Muscle layer of colon (tissue), 2 donors: ENCODE data around the gene SH3GL3.

Source experiments
- H3K27ac ChIP-seq: one replicate; pipeline ENCODE4 v1.7.0; 2013; ENCODE audit warnings: low read depth, mild to moderate bottlenecking, low read length, moderate library complexity
- H3K27me3 ChIP-seq, 2 donors: one replicate each; pipeline ENCODE4 v1.7.0; 2013; ENCODE audit warnings: low read length in 2 of 2, mild to moderate bottlenecking in 2 of 2; ENCODE audit not compliant: insufficient read depth in 2 of 2, control insufficient read depth in 1 of 2
- H3K36me3 ChIP-seq: one replicate; pipeline ENCODE4 v1.7.0; 2013; ENCODE audit warnings: mild to moderate bottlenecking, low read length; ENCODE audit not compliant: insufficient read depth
- H3K4me1 ChIP-seq: one replicate; pipeline ENCODE4 v1.7.0; 2013; ENCODE audit warnings: mild to moderate bottlenecking, low read length; ENCODE audit not compliant: insufficient read depth
- H3K4me3 ChIP-seq, 2 donors: one replicate each; pipeline ENCODE4 v1.7.0; 2013; ENCODE audit warnings: low read length in 2 of 2, low read depth in 1 of 2, mild to moderate bottlenecking in 1 of 2, moderate library complexity in 1 of 2
- H3K9ac ChIP-seq: one replicate; pipeline ENCODE4 v1.7.0; 2013; ENCODE audit warnings: low read length
- H3K9me3 ChIP-seq: one replicate; pipeline ENCODE4 v1.7.0; 2013; ENCODE audit warnings: mild to moderate bottlenecking, low read length
- donor health status: abdominal sarcoma.
- donor health status: Adenocarcinoma of cecum.

The SH3GL3 gene

GRCh38 chr15:83549623-83550022, 102.5 kb downstream of the SH3GL3 start:
- Histone ChIP-seq H3K27ac (no peak overlapping the region), H3K4me1 (no peaks in the 10 kb centered on the region), H3K9me3 (no peaks in the 10 kb centered on the region), H3K9ac (no peak overlapping the region), H3K4me3 (no peak overlapping the region), H3K27me3 (no peaks in the 10 kb centered on the region), H3K36me3 (no peaks in the 10 kb centered on the region)

- Histone ChIP-seq H3K9me3 (no peaks in the 10 kb centered on the region), H3K4me3 (no peak overlapping the region), H3K36me3 (no peaks in the 10 kb centered on the region), H3K9ac (no peak overlapping the region), H3K4me1 (no peaks in the 10 kb centered on the region), H3K27ac (no peak overlapping the region), H3K27me3 (no peaks in the 10 kb centered on the region)
These were observed 107.4 kb downstream of the SH3GL3 start for GRCh38 chr15:83554558-83554957.

- no peaks in the 10 kb centered on the region for H3K4me1 ChIP-seq
- no peak overlapping the region for H3K27ac ChIP-seq
- no peak overlapping the region for H3K4me3 ChIP-seq
- H3K36me3 ChIP-seq, result no peaks in the 10 kb centered on the region
- H3K27me3 ChIP-seq, result no peaks in the 10 kb centered on the region
- H3K9ac ChIP-seq, result no peak overlapping the region
- no peaks in the 10 kb centered on the region for H3K9me3 ChIP-seq
These were observed 108.2 kb downstream of the SH3GL3 start for GRCh38 chr15:83555383-83555782.

GRCh38 chr15:83556068-83556467, 108.9 kb downstream of the SH3GL3 start:
- H3K27me3 ChIP-seq, result no peaks in the 10 kb centered on the region
- no peak overlapping the region for H3K27ac ChIP-seq
- H3K36me3 ChIP-seq, result no peaks in the 10 kb centered on the region
- H3K9me3 ChIP-seq, result no peaks in the 10 kb centered on the region
- H3K4me1 ChIP-seq, result no peaks in the 10 kb centered on the region
- no peak overlapping the region for H3K4me3 ChIP-seq
- no peak overlapping the region for H3K9ac ChIP-seq

GRCh38 chr15:83556754-83557153, 109.6 kb downstream of the SH3GL3 start:
- Histone ChIP-seq H3K9me3 (no peaks in the 10 kb centered on the region), H3K27ac (no peak overlapping the region), H3K9ac (no peak overlapping the region), H3K36me3 (no peaks in the 10 kb centered on the region), H3K27me3 (no peaks in the 10 kb centered on the region), H3K4me1 (no peaks in the 10 kb centered on the region), H3K4me3 (no peak overlapping the region)

GRCh38 chr15:83558146-83558545, 111.0 kb downstream of the SH3GL3 start:
- no peak overlapping the region for H3K4me3 ChIP-seq
- no peak overlapping the region for H3K27ac ChIP-seq
- H3K9ac ChIP-seq, result no peak overlapping the region

GRCh38 chr15:83559310-83559966, 112.3 kb downstream of the SH3GL3 start:
- Histone ChIP-seq H3K36me3 (no peaks in the 10 kb centered on the region), H3K4me1 (no peaks in the 10 kb centered on the region), H3K4me3 (no peak overlapping the region), H3K27me3 (no peaks in the 10 kb centered on the region), H3K27ac (no peak overlapping the region), H3K9ac (no peak overlapping the region), H3K9me3 (no peaks in the 10 kb centered on the region)

More at GRCh38 chr15:83558146-83558545, 111.0 kb downstream of the SH3GL3 start:
- H3K36me3 ChIP-seq, result no peaks in the 10 kb centered on the region
- H3K27me3 ChIP-seq, result no peaks in the 10 kb centered on the region
- no peaks in the 10 kb centered on the region for H3K4me1 ChIP-seq
- no peaks in the 10 kb centered on the region for H3K9me3 ChIP-seq

GRCh38 chr15:83561661-83562060, 114.5 kb downstream of the SH3GL3 start:
- H3K4me1 ChIP-seq, result peaks cover 5% of the 10 kb centered on the region
- no peak overlapping the region for H3K4me3 ChIP-seq
- H3K9me3 ChIP-seq, result no peaks in the 10 kb centered on the region
- H3K9ac ChIP-seq, result no peak overlapping the region
- H3K27me3 ChIP-seq, result no peaks in the 10 kb centered on the region
- H3K27ac ChIP-seq, result no peak overlapping the region
- H3K36me3 ChIP-seq, result no peaks in the 10 kb centered on the region

GRCh38 chr15:83565138-83565537, 118.0 kb downstream of the SH3GL3 start:
- no peak overlapping the region for H3K4me3 ChIP-seq
- no peak overlapping the region for H3K27ac ChIP-seq
- peaks cover 5% of the 10 kb centered on the region for H3K4me1 ChIP-seq
- H3K9ac ChIP-seq, result no peak overlapping the region
- H3K9me3 ChIP-seq, result no peaks in the 10 kb centered on the region
- H3K36me3 ChIP-seq, result no peaks in the 10 kb centered on the region
- H3K27me3 ChIP-seq, result no peaks in the 10 kb centered on the region

- Histone ChIP-seq H3K36me3 (no peaks in the 10 kb centered on the region), H3K9ac (no peak overlapping the region), H3K4me1 (peaks cover 5% of the 10 kb centered on the region), H3K27ac (no peak overlapping the region), H3K4me3 (no peak overlapping the region), H3K27me3 (no peaks in the 10 kb centered on the region), H3K9me3 (no peaks in the 10 kb centered on the region)
These were observed 118.5 kb downstream of the SH3GL3 start for GRCh38 chr15:83565553-83566159.

- H3K4me3 ChIP-seq, result no peak overlapping the region
- H3K4me1 ChIP-seq, result peaks cover 5% of the 10 kb centered on the region
- no peak overlapping the region for H3K27ac ChIP-seq
- no peaks in the 10 kb centered on the region for H3K36me3 ChIP-seq
- no peak overlapping the region for H3K9ac ChIP-seq
- H3K27me3 ChIP-seq, result no peaks in the 10 kb centered on the region
- no peaks in the 10 kb centered on the region for H3K9me3 ChIP-seq
These were observed 120.2 kb downstream of the SH3GL3 start for GRCh38 chr15:83567318-83567717.

GRCh38 chr15:83569341-83569740, 122.2 kb downstream of the SH3GL3 start:
- no peak overlapping the region for H3K27ac ChIP-seq
- no peak overlapping the region for H3K4me3 ChIP-seq
- peaks cover 5% of the 10 kb centered on the region for H3K4me1 ChIP-seq
- H3K9ac ChIP-seq, result no peak overlapping the region
- no peaks in the 10 kb centered on the region for H3K27me3 ChIP-seq
- H3K9me3 ChIP-seq, result no peaks in the 10 kb centered on the region
- no peaks in the 10 kb centered on the region for H3K36me3 ChIP-seq
